H1 (cell line): ENCODE data around the gene ERMN. TPM values are rescaled to one million over a fixed set of nuclear protein-coding genes. Genes with fewer than 3 reads are reported as not detected.

Experiments used
- CTCF ChIA-PET: fragments of 300-600 bp; sonication (Branson Sonifier 250); formaldehyde crosslinking; loops from one replicate; lab custom pipeline; 2021; ENCODE audit not compliant: partially characterized antibody; lab: Charles Lee
- POLR2A ChIA-PET: fragments of 300-600 bp; sonication (Branson Sonifier 250); formaldehyde crosslinking; loops from one replicate; lab custom pipeline; 2021; ENCODE audit warnings: inconsistent platforms; ENCODE audit not compliant: partially characterized antibody; lab: Charles Lee
- DNase-seq, 2 experiments: peaks; one replicate each; pipeline versions ENCODE4 v3.0.0 to v3.0.0-alpha.2; 2010 to 2022; ENCODE audit warnings: low spot score in 2 of 2, low read depth in 1 of 2, mixed read lengths in 1 of 2
- FAIRE-seq: peaks from 2 replicates; lab custom pipeline; 2011; peaks lifted over from hg19 to GRCh38; lab: Jason Lieb, UNC
- H2AFZ ChIP-seq: 2 replicates; pipeline ENCODE4 v1.8.1; 2012; ENCODE audit warnings: low read length, inconsistent platforms
- H2AK5ac ChIP-seq: 2 replicates; pipeline ENCODE4 v1.6.1; 2013; ENCODE audit warnings: low read depth, low read length
- H2BK120ac ChIP-seq: replicated peaks from 2 replicates; pipeline ENCODE3; 2013; ENCODE audit warnings: low read depth, low read length, inconsistent platforms
- H2BK12ac ChIP-seq: 2 replicates; pipeline ENCODE4 v1.6.1; 2013; ENCODE audit warnings: low read depth, low read length
- H2BK15ac ChIP-seq: 2 replicates; pipeline ENCODE4 v1.6.1; 2013; ENCODE audit warnings: low read length
- H2BK20ac ChIP-seq: 2 replicates; pipeline ENCODE4 v1.6.1; 2013; ENCODE audit warnings: low read length
- H2BK5ac ChIP-seq: 2 replicates; pipeline ENCODE4 v1.6.1; 2013; ENCODE audit warnings: low read depth, low read length
- H3K14ac ChIP-seq: 2 replicates; pipeline ENCODE4 v1.6.1; 2013; ENCODE audit warnings: inconsistent platforms; ENCODE audit not compliant: insufficient read length
- H3K18ac ChIP-seq: 2 replicates; pipeline ENCODE4 v1.6.1; 2013; ENCODE audit warnings: low read length; ENCODE audit errors: extremely low read depth
- H3K23ac ChIP-seq: 2 replicates; pipeline ENCODE4 v1.6.1; 2013; ENCODE audit warnings: inconsistent platforms; ENCODE audit not compliant: insufficient read length
- H3K23me2 ChIP-seq: 2 replicates; pipeline ENCODE4 v1.6.1; 2013; ENCODE audit warnings: low read depth, low read length
- H3K27ac ChIP-seq: 2 replicates; pipeline ENCODE4 v1.6.1; 2011; ENCODE audit warnings: low read depth, low read length, inconsistent platforms
- H3K27me3 ChIP-seq, 4 experiments: replicated peaks in 1 of 4; 1 replicate in 1 of 4; 2 replicates in 3 of 4; pipeline versions ENCODE4 v1.6.1 to v1.8.1; 2011 to 2013; ENCODE audit warnings: low read length in 3 of 4, mild to moderate bottlenecking in 3 of 4, inconsistent platforms in 2 of 4, mixed read lengths in 2 of 4, moderate library complexity in 1 of 4; ENCODE audit not compliant: control insufficient read depth in 3 of 4, insufficient read depth in 3 of 4; ENCODE audit errors: extremely low read depth in 1 of 4
- H3K36me3 ChIP-seq, 4 experiments: 2 replicates each; pipeline versions ENCODE4 v1.6.1 to v1.8.1; 2011 to 2013; ENCODE audit warnings: mild to moderate bottlenecking in 4 of 4, low read length in 3 of 4, moderate library complexity in 2 of 4, control low read depth in 1 of 4, inconsistent platforms in 1 of 4; ENCODE audit not compliant: insufficient read depth in 4 of 4, control insufficient read depth in 2 of 4
- H3K4ac ChIP-seq: replicated peaks from 2 replicates; pipeline ENCODE3; 2013; ENCODE audit warnings: low read length, low read depth, mixed read lengths, inconsistent platforms; ENCODE audit not compliant: insufficient read length
- H3K4me1 ChIP-seq, 4 experiments: replicated peaks in 1 of 4; 1 replicate in 1 of 4; 2 replicates in 3 of 4; pipeline versions ENCODE4 v1.6.1 to v1.8.1; 2011 to 2013; ENCODE audit warnings: low read length in 3 of 4, inconsistent platforms in 2 of 4, mixed read lengths in 1 of 4; ENCODE audit not compliant: insufficient read depth in 4 of 4, control insufficient read depth in 3 of 4
- H3K4me2 ChIP-seq, 2 experiments: 2 replicates each; pipeline versions ENCODE4 v1.6.1 to v1.8.1; 2011 to 2013; ENCODE audit warnings: low read depth in 2 of 2, low read length in 2 of 2, control low read depth in 1 of 2, inconsistent platforms in 1 of 2, mild to moderate bottlenecking in 1 of 2; ENCODE audit not compliant: insufficient read depth in 1 of 2
- H3K4me3 ChIP-seq, 4 experiments: fragments of 200-600, 300-600 bp in 1 of 4; sonication (generic), shearing (Covaris generic), sonication (Bioruptor Twin) in 1 of 4; 2 replicates each; pipeline versions ENCODE4 v1.5.1 to v1.8.1; 2011 to 2016; ENCODE audit warnings: low read length in 4 of 4, low read depth in 3 of 4, control low read depth in 2 of 4, inconsistent platforms in 2 of 4, mild to moderate bottlenecking in 2 of 4, mixed read lengths in 1 of 4, moderate library complexity in 1 of 4; ENCODE audit not compliant: insufficient read depth in 2 of 4; ENCODE audit errors: extremely low read depth in 1 of 4
- H3K56ac ChIP-seq: replicated peaks from 2 replicates; pipeline ENCODE3; 2013; ENCODE audit warnings: low read depth, mild to moderate bottlenecking, mixed read lengths, low read length, inconsistent platforms; ENCODE audit not compliant: insufficient read length
- H3K79me1 ChIP-seq: 2 replicates; pipeline ENCODE4 v1.6.1; 2013; ENCODE audit warnings: low read depth, low read length, control low read depth
- H3K79me2 ChIP-seq, 2 experiments: 2 replicates each; pipeline versions ENCODE4 v1.6.1 to v1.8.1; 2012 to 2013; ENCODE audit warnings: low read length in 2 of 2, mild to moderate bottlenecking in 2 of 2, inconsistent platforms in 1 of 2; ENCODE audit not compliant: insufficient read depth in 2 of 2, control insufficient read depth in 1 of 2
- H3K9ac ChIP-seq, 4 experiments: replicated peaks in 1 of 4; 1 replicate in 1 of 4; 2 replicates in 3 of 4; pipeline versions ENCODE4 v1.6.1 to v1.8.1; 2011 to 2013; ENCODE audit warnings: low read depth in 3 of 4, low read length in 3 of 4, control low read depth in 2 of 4, mild to moderate bottlenecking in 2 of 4, moderate library complexity in 2 of 4, inconsistent platforms in 1 of 4; ENCODE audit errors: extremely low read depth in 1 of 4
- H3K9me3 ChIP-seq, 2 experiments: 2 replicates each; pipeline versions ENCODE4 v1.6.1 to v1.8.1; 2012 to 2013; ENCODE audit warnings: mild to moderate bottlenecking in 2 of 2, moderate library complexity in 2 of 2, control low read depth in 1 of 2, inconsistent platforms in 1 of 2, low read depth in 1 of 2, low read length in 1 of 2, mixed read lengths in 1 of 2; ENCODE audit not compliant: insufficient read depth in 2 of 2
- H4K20me1 ChIP-seq, 2 experiments: replicated peaks in 1 of 2; 2 replicates each; pipeline versions ENCODE3 to v1.8.1; 2011 to 2013; ENCODE audit warnings: inconsistent platforms in 2 of 2, low read length in 2 of 2, mild to moderate bottlenecking in 1 of 2; ENCODE audit not compliant: insufficient read depth in 2 of 2, control insufficient read depth in 1 of 2
- H4K5ac ChIP-seq: 2 replicates; pipeline ENCODE4 v1.6.1; 2013; ENCODE audit warnings: low read length, low read depth, mixed read lengths, inconsistent platforms; ENCODE audit not compliant: insufficient read length
- H4K8ac ChIP-seq: 2 replicates; pipeline ENCODE4 v1.8.0; 2013; ENCODE audit warnings: mild to moderate bottlenecking, moderate library complexity, low read length, inconsistent platforms; ENCODE audit not compliant: insufficient read depth; ENCODE audit errors: extremely low read depth
- H4K91ac ChIP-seq: replicated peaks from 2 replicates; pipeline ENCODE3; 2013; ENCODE audit warnings: low read length, mixed read lengths, inconsistent platforms; ENCODE audit not compliant: insufficient read length
- ATF2 ChIP-seq: IDR thresholded peaks from 2 replicates; pipeline ENCODE4 v1.6.1; 2012; ENCODE audit warnings: low read length, inconsistent platforms
- ATF3 ChIP-seq: IDR thresholded peaks from 2 replicates; pipeline ENCODE4 v1.6.1; 2011; ENCODE audit warnings: low read depth, mild to moderate bottlenecking, low read length; ENCODE audit not compliant: insufficient read depth
- CBX5 ChIP-seq: fragments of 300-800, 300-1000 bp; sonication (generic); IDR thresholded peaks from 2 replicates; pipeline ENCODE4 v1.7.1; 2016; ENCODE audit warnings: antibody characterized with exemption, low read length, low read depth
- JUN ChIP-seq: IDR thresholded peaks from 2 replicates; pipeline ENCODE4 v1.6.1; 2011; ENCODE audit warnings: low read depth, mild to moderate bottlenecking, improper control_type of control experiment, low read length
- JUND ChIP-seq: IDR thresholded peaks from 2 replicates; pipeline ENCODE4 v1.6.1; 2011; ENCODE audit warnings: mild to moderate bottlenecking, improper control_type of control experiment, low read length
- MAX ChIP-seq: IDR thresholded peaks from 2 replicates; pipeline ENCODE4 v1.6.1; 2012; ENCODE audit warnings: inconsistent platforms
- RBBP5 ChIP-seq: IDR thresholded peaks from 2 replicates; pipeline ENCODE4 v1.7.1; 2012; ENCODE audit warnings: low read depth, mild to moderate bottlenecking, inconsistent platforms, low read length, moderate library complexity, borderline replicate concordance
- RNF2 ChIP-seq: fragments of 200-900, 300-1000 bp; sonication (generic); IDR thresholded peaks from 2 replicates; pipeline ENCODE4 v1.7.1; 2016; ENCODE audit warnings: borderline replicate concordance, low read depth, mild to moderate bottlenecking, antibody characterized with exemption, low read length; ENCODE audit not compliant: poor library complexity, severe bottlenecking; ENCODE audit errors: missing control alignments
- SIN3A ChIP-seq, 2 experiments: IDR thresholded peaks in 1 of 2; conservative IDR thresholded peaks in 1 of 2; 2 replicates each; pipeline ENCODE4 v1.6.1; 2011 to 2012; ENCODE audit warnings: low read length in 2 of 2, improper control_type of control experiment in 1 of 2, low read depth in 1 of 2, mild to moderate bottlenecking in 1 of 2
- SIRT6 ChIP-seq: IDR thresholded peaks from one replicate; pipeline ENCODE4 v1.7.1; 2012; ENCODE audit warnings: low read length, inconsistent platforms
- TEAD4 ChIP-seq: IDR thresholded peaks from 2 replicates; pipeline ENCODE4 v1.6.1; 2012; ENCODE audit warnings: low read depth, low read length, inconsistent platforms, mixed read lengths
- WGBS, 2 experiments: shearing (Covaris generic) in 1 of 2; methylation state at CpG; one replicate each; pipeline versions ENCODE4 v1.1.6 to v1.1.7; 2013 to 2015; ENCODE audit warnings: low lambda C conversion rate in 2 of 2, mixed read lengths in 2 of 2, inconsistent platforms in 1 of 2, low coverage in 1 of 2, missing lambda C conversion rate in 1 of 2; ENCODE audit not compliant: insufficient replicate concordance in 2 of 2, insufficient coverage in 1 of 2, insufficient read length in 1 of 2; ENCODE audit errors: extremely low coverage in 1 of 2, missing lambda C conversion rate in 1 of 2; 5-methylcytosine and 5-hydroxymethylcytosine counted together
- polyA plus RNA-seq, 7 experiments: library from polyadenylated mRNA; depleted of rRNA in 3 of 7; stranded (reverse) in 5 of 7; unstranded in 2 of 7; fragments of >200 nt in 5 of 7; fragments of 200-250 nt in 2 of 7; gene quantifications; 1 replicate in 5 of 7; 2 replicates in 1 of 7; 4 replicates in 1 of 7; pipeline versions ENCODE4 v1.2.1 to v1.2.3, GENCODE V29; 2011 to 2013; ENCODE audit warnings: missing spikeins in 2 of 7, mixed read lengths in 2 of 7
- total RNA-seq: library from RNA; stranded (reverse); fragmentation: NEBNext Ultra II Directional; extraction: Animal tissue kit (Norgen Biotek cat#: 25700); gene quantifications from 2 replicates; pipeline ENCODE4 v1.2.1, GENCODE V29; 2021

Gene ERMN
- total and polyA plus RNA-seq, 2 of the 8 experiments (the other 6 are each of a cell fraction or from before 2014, with no cell fraction given): 0.11 TPM; not detected in 1

- CTCF ChIA-PET: interaction anchor here (0.7 to 12.2 kb wide), 5 partner anchors 8 to 194 kb away, joined by 3 to 299 read pairs (median 4); partner anchors contain the start of gene ERMN
- POLR2A ChIA-PET: no interaction called here
- H3K4me2 ChIP-seq: no peak overlapping the region
- no peaks in the 10 kb centered on the region for H3K27me3 ChIP-seq
- no peaks in the 10 kb centered on the region for H3K23me2 ChIP-seq
- H3K4me3 ChIP-seq: no peak overlapping the region
- H3K79me2 ChIP-seq: no peaks in the 10 kb centered on the region
- H3K18ac ChIP-seq: no peak overlapping the region
- H4K91ac ChIP-seq: no peak overlapping the region
- no peaks in the 10 kb centered on the region for H3K79me1 ChIP-seq
- 90% methylated on average over 4 of the region's 4 CpGs; no CpG with 5 or more reads in 1 of the 2 experiments for WGBS, 2 experiments
- no peaks in the 10 kb centered on the region for H3K9me3 ChIP-seq
- no peak overlapping the region for H3K4ac ChIP-seq
- H2BK15ac ChIP-seq: no peak overlapping the region
- H3K27ac ChIP-seq: no peak overlapping the region
- peaks cover 0 to 2% (median 0%) of the 10 kb centered on the region in 4 experiments; a peak in 1 of 7 replicates for H3K4me1 ChIP-seq
- H2BK120ac ChIP-seq: no peak overlapping the region
- FAIRE-seq: no peak
- H2AK5ac ChIP-seq: no peak overlapping the region
- H3K14ac ChIP-seq: no peak overlapping the region
- H2BK12ac ChIP-seq: no peak overlapping the region
- no peak overlapping the region for H3K23ac ChIP-seq
- H3K56ac ChIP-seq: no peak overlapping the region
- no peaks in the 10 kb centered on the region for H3K36me3 ChIP-seq
- no peak for DNase-seq
- H2AFZ ChIP-seq: no peak overlapping the region
- H2BK5ac ChIP-seq: no peak overlapping the region
- H4K5ac ChIP-seq: no peak overlapping the region
- H3K9ac ChIP-seq: no peak overlapping the region
- no peak overlapping the region for H2BK20ac ChIP-seq
- H4K8ac ChIP-seq: no peak overlapping the region
- H4K20me1 ChIP-seq: no peaks in the 10 kb centered on the region
- TF ChIP-seq SIRT6: no peak
- TF ChIP-seq CBX5: no peak
- no peak for TF ChIP-seq RBBP5
- no peak for TF ChIP-seq TEAD4
- TF ChIP-seq MAX: no peak
- TF ChIP-seq JUND: no peak
- no peak for TF ChIP-seq RNF2
- TF ChIP-seq ATF3: no peak
- no peak for TF ChIP-seq SIN3A (conservative IDR thresholded peaks at IDR 0.05 in 1 of 2, IDR thresholded peaks at IDR 0.05 in 1 of 2; ENCODE audit: low read depth in 1 of 2, low read length in 2 of 2)
- TF ChIP-seq ATF2: no peak
- no peak for TF ChIP-seq JUN
Measured at GRCh38 chr2:157296958-157297357, 28.7 kb downstream of the ERMN start.
